Activated gamma-delta T cell (primary cell): ENCODE measurements around the gene GGA1.

Source experiments
- DNase-seq: peaks from one replicate; lab custom pipeline; 2025; lab: John Stamatoyannopoulos, UW
- total RNA-seq, 2 donors: gene quantifications; one replicate each; lab custom pipeline; 2026; lab: John Stamatoyannopoulos, UW

Gene GGA1, protein sequence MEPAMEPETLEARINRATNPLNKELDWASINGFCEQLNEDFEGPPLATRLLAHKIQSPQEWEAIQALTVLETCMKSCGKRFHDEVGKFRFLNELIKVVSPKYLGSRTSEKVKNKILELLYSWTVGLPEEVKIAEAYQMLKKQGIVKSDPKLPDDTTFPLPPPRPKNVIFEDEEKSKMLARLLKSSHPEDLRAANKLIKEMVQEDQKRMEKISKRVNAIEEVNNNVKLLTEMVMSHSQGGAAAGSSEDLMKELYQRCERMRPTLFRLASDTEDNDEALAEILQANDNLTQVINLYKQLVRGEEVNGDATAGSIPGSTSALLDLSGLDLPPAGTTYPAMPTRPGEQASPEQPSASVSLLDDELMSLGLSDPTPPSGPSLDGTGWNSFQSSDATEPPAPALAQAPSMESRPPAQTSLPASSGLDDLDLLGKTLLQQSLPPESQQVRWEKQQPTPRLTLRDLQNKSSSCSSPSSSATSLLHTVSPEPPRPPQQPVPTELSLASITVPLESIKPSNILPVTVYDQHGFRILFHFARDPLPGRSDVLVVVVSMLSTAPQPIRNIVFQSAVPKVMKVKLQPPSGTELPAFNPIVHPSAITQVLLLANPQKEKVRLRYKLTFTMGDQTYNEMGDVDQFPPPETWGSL
- 120 to 133 reads per million in 2 donors for total RNA-seq

DNA sequence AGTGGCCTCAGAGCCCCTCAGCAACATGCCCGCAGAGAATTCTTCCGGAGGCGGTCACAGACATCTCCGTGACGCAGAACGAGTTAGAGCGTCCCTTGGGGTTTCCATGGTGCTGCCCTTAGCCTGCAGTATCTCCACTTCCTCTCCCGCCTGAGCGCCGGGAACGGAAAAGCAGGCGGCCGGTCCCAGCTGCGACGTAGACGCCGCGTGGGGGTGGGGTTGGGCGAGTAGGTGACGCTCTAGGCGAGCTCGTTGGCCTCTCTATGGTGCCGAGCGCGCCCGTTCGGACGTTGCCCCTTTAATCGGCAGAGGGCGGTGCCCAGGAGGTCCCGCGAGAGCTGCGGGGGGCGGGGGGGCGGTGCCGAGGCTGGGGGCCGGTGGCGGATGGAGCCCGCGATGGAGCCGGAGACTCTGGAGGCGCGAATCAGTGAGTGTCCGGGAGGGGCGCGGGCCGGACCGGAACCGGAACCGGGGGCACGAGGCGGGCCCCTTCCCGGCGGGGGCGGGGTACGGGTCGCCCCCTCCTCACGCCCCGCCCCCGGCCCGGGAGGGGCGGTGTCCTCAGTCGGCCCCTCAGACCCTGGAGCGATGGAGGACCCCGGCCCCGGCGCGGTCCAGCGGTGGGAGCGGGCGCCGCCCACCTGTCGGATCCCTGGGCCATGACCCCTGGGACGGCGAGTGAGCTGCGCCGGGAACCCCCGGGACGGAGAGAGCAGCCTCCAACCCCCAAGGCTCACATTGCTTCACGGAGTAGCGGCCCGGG, at the start of gene GGA1:
TSS of gene GGA1 (plus strand) at position 358 of the 763 bp plus-strand sequence. CDS start at position 385, 27 bp downstream.
- DNase-seq, result peak; percentile 95

DNA sequence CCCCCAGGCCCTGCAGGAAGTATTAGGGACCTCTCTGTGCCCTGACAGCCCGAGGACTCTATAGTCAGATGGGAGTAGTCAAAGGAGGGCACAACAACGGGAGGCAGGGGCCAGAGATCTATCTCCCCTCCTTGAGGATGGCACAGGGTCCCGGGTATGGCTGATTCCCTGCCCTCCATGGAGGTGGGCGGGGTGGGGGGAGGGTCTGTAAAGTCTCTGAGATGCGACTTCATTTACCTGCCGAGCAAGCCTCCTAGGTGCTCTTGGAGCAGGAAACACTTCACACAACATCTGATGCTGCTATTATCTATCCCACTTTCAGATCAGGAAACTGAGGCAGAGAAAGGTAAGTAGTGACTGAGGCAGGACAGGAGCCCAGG, 49.1 kb upstream of the GGA1 start:
- DNase-seq, result no peak

DNA sequence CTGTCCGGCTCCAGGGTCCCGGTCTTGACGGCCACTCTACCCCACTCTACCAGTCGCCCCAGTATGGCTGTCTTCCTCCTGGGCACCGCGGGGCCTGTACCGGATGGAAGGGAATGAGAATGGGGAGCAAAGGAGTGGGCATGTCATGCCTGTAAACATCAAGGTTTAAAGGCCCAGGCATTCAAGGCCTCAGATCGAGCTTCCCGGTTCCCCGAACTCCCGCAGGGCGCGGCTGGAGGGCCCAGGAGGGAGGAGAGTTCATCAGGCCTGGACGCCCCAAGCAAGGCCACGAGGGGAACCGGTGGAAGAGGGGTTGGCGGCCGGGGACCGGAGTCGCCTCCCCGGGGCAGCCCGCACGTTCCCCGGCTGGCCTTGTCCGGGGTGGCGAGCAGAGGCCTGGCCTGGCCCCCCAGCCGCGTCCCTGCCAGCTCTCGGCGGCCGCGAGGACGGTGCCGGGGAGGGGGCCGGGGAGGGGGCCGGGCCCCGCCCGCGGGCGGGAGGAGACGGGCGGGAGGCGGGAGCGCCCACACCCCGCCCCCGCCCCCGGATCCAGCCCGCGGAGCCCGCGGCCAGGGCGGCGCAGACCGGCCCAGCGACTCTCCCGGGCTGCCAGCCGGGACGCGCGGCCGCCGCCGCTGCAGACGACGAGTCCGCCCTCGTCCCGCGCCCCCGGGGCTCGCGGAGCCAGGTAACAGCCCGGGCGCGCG, 48.6 kb upstream of the GGA1 start, which contains the start of gene CDC42EP1:
TSS of gene CDC42EP1 (plus strand) at position 580 of the 707 bp plus-strand sequence. CDS start 5,870 bp downstream, outside the sequence.
- no peak for DNase-seq

DNA sequence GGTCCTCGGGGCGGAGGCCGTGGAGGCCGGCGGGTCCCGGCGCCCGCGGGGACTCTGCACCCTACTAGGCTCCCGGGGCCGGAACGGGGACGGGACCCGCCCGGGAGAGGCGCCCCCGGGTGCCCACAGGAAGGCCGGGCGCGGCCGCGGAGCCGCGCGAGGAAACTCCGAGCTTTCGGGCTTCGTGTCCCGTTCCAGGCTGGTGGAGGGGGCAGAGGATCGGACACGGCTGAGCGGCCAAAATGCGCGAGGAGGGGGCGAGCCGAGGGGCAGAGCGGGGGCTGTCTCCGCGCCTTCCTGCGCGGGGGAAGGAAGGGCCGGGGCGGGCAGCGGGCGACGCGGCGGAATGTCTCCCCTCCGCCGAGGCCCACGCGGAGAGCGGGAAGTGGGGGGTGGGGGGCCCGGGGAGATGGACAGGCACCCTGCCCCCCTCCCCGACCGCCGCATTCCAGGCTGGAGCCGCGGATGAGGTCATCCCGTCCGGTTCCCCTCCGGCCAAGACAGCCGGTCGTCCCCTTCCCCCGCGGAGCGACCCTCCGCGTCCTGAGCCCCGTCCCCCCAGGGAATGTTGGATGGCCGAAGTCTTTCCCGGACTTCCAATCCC, 47.9 kb upstream of the GGA1 start:
- no peak for DNase-seq

DNA sequence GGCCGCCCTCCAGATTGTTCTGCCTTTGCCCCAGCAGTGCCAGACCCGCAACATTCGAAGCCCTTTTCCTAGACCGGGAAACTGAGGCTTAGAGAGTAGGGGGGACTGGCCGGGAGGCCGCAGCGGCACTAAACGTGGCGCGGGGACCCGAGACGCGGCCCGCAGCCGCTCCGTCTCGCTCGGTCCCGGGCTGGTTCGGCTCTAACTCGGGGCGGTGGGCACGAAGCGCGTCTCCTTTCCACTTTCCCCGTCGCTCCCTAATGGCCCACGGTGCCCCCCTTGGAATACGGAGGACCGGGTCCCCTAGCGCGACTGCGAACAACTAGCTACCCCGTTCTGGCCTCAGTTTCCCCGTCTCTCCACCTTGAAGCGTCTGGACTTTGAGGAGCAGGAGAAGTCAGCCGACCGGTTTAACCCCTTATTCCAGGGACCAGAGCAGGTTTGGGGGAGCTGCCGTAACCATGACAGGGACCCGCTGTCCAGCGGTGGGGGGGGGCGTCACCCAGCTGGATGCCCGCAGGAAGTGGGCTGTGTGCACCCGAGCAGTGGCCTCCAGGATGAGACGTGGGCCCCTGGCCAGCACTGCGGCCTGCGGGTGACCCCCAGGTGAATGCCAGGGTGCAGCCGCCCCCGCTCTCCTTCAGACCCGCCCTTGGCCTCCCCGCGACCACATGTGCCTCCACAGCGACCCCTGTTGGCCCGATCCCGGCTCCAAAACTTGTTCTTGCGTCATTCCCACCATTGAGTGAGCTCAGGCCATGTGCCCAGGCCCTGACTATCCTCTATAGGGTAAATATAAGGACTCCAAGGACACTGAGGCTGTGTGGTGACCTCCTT, 47.2 kb upstream of the GGA1 start:
- DNase-seq, result peak; percentile 35

DNA sequence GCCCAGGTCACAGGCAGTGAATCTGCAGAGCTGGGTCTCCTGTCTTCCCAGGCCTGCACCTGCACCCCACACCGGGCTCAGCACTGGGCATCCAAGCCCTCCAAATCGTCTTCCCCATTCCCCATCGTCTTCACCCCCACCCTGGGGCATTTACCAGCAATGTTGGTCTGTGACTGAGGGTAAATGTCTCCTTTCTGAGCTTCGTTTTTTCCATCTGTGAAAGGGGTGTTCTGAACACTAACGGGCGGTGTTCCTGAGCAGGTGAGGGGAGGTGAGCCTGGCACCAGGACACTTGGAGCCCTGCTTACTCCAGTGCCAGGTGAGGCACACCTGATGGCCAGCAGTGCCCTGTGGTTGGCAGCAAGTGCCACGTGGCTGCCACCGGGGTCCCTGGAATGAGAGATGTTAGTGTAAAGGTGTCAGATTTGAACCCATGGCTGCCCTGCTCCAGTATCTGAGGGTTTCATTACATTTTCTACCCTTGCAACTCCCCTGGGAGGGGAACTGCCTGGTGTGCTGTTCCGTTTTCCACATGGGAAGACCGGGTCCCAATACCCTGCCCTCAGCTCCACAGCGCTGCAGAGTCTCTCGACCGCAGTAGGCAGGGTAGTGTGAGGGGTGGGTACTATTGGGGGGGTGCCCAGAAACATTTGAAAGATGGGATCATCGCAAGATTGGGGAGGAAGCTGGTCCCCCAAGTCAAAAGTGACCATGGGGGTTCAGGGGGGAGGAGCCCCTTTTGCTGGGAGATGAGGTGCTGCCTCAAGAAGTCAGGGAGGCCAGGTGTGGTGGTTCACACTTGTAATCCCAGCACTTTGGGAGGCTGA, 46.4 kb upstream of the GGA1 start:
- no peak for DNase-seq

DNA sequence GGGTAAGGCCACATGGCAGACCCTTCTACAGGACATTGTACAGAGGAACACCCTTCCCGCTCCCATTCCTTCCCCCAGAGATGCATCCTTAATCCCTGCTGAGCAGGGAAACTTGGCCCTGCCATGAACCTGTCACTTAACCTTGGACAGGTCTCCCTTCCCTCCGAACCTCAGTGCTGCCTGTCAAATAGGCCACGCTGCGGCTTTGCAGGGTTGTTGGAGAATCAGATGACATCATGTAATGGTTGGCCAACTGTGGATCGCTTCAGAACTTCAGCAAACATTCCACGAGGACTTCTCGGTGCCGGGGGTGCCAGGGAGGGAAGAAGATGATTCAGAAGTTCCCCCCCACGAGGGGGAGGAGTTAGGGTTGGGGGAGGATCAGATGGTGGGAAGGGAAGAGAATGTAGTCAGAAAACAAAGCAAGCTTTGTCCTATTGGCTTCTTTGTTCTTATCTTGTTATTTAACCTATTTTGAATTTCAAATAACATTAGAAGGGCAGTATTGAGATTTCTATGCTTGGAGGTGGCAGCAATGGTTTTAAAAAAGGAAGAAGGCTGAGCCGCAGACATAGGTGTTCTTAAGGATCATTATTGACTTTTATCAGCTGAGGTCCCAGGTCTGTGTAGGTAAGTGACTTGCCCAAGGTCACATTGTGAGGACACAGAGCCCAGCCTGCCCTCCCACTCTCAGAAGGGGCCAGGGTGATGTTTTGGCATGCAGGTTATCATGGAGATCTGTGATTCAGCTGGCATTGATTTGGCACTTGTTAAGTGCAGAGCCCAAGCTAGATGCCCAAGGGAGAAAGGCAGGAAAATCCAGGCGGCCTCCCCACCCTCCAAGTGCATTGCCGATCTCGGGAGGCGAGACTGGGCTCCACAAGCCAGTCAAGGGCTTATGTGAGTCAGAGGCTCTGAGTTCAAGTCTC, 45.2 kb upstream of the GGA1 start:
- DNase-seq, result no peak

DNA sequence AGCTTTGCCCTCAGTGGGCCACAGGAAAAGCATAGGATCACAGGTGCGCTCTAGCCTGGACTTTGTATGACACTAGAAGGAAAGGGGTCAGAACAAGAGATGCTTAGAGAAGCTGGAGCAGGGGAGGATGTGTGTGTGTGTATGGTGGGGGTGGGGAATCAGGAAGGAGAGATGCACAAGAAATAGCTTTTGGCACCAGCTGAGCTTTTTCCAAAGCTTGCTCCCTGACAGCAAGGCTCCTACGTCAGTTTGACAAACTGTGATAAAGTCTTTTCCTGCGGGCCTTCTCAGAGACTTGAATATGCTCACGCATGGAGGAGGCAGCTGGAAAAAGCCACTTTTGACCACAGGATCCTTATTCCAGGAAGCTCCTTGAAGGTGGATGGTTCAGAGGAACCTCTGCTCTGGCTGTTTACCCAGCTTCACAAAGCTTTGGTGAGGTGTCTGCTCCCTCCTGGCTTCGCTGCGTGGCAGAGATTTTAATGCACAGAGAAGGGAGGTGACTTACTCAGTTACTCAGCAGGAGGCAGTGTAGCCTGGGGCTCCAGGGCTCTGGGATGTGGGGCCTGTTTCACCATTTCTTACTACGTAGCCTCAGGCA, 44.4 kb upstream of the GGA1 start:
- DNase-seq, result no peak

DNA sequence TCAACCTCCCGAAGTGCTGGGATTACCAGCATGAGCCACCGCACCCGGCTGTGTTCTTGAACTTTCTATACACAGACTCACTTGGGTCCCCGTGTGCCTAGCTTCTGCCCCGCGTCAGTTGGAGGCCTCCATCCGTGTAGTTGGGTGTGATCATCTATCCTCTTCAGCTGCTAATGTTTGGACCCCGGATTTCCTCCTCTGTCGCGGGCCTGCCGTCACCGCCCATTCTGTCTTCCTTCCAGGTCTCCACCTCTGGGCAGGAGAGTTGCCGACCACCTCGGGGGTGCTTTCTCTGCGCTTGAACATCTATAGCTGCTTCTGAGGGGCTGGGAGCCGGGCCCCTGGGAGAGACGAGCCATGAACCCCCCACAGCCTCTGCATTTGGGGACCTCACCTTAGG, 42.8 kb upstream of the GGA1 start:
- no peak for DNase-seq

DNA sequence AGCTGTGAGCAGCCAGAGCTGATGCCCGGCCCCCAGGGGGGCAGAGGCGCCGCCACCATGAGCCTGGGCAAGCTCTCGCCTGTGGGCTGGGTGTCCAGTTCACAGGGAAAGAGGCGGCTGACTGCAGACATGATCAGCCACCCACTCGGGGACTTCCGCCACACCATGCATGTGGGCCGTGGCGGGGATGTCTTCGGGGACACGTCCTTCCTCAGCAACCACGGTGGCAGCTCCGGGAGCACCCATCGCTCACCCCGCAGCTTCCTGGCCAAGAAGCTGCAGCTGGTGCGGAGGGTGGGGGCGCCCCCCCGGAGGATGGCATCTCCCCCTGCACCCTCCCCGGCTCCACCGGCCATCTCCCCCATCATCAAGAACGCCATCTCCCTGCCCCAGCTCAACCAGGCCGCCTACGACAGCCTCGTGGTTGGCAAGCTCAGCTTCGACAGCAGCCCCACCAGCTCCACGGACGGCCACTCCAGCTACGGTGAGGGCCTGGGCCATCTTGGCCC, 42.3 kb upstream of the GGA1 start:
- peak; percentile 42 for DNase-seq

DNA sequence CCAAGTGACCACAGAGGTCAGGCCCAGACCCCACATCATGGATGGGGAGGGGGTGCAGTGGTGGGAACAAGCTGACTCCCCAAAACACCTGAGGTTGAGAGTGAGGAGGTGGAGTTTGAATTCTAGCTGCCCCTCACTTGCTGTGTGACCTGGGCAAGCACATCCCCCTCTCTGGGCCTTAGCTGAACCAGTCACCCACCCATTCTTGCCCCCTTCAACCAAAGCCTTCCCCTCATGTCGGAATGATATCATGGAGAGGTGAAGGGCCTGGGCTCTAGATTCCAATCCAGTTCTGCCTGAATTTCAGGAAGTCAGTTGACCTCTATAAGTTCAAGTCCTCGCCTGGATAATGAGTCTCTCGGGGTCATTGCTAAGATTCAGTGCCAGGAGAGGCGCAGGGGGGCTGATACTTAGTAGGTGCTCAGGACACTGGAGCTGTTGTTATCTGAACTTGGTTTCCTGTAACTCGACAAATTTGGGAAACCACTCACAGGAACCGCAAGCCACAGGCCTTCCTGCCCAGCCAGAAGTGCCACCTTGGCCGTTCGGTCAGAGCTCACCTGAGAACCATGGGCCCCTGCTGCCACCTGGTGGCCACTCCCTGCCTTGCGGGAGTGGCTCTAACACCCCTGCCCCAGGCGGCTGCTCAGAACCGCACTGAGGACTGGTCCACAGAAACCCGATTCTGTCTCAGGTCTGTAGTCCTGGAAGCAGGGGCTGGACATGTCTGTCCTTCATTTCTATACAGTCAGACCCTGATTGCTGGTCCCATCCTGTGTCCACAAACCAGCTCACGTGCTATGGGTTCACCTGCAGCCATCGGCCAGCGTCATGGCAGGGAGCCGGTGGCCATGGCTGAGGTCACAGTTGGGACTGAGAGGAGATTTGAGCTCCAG, 41.5 kb upstream of the GGA1 start:
- peak; percentile 72 for DNase-seq

DNA sequence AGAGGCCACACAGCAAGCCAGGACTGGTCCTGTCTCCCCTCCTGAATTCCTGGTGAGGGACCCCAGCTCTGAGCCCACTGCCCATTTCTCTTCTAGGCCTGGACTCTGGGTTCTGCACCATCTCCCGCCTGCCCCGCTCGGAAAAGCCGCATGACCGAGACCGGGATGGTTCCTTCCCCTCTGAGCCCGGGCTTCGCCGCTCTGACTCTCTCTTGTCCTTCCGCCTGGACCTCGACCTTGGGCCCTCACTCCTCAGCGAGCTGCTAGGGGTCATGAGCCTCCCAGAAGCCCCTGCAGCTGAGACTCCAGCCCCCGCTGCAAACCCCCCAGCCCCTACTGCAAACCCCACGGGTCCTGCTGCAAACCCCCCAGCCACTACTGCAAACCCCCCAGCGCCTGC, 40.6 kb upstream of the GGA1 start:
- DNase-seq, result no peak

DNA sequence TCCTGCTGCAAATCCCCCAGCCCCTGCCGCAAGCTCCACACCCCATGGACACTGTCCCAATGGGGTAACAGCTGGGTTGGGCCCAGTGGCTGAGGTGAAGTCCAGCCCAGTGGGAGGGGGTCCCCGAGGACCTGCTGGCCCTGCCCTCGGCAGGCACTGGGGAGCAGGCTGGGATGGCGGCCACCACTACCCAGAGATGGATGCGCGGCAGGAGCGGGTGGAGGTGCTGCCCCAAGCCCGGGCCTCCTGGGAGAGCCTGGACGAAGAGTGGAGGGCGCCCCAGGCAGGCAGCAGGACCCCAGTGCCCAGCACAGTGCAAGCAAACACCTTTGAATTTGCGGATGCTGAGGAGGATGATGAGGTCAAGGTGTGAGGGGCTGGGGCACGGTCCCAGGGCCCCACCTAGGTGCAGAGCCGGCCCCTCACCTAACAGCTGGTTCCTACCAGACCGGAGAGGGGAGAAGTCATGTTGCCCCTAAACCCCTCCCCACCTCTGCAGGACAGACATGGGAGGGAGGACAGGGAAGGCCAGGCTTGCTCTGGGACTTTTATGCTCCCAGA, 40.1 kb upstream of the GGA1 start:
- DNase-seq, result no peak

DNA sequence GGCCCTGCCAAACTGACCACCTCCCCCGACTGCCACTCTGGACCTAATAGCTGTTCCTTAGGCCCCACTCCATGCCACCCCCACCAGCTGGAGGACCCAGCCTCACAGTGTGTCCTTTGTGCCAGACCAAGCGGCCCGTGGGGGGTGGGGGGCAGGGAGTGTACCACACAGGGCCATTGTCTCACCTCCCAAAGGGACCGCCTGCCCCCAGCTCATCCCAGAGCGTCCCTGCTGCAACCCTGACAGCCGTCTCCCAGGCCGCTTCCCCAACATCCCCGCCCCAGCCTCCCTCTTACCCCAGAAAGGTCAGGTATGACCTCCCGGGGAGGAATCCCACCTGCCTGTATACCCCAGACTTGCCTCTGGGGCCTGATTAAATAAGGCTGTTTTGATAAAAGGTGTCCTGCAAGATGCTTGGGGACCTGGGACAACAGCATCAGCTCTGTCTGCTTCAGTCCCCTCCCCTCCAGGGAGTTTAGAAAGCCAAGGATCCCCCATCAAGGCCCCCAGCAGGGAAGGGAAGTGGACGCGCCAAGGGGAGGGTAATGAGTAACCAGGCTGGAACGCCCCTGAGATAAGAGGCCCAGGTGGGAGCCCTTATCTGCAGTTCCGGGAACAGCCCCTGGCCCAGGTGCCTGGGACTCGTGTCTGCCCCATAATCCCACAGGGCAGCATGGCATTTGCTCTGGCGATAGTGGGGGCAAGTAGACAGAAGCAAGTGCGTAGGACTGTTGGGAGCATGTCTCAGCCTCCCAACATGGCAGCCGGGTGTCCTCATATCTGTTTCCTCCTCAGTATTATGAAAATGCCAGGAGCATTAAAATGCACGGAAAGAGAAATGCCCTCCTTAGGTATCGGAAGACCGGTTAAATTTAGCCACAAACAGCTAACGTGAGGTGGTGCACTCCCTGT, 39.4 kb upstream of the GGA1 start:
- DNase-seq, result no peak

DNA sequence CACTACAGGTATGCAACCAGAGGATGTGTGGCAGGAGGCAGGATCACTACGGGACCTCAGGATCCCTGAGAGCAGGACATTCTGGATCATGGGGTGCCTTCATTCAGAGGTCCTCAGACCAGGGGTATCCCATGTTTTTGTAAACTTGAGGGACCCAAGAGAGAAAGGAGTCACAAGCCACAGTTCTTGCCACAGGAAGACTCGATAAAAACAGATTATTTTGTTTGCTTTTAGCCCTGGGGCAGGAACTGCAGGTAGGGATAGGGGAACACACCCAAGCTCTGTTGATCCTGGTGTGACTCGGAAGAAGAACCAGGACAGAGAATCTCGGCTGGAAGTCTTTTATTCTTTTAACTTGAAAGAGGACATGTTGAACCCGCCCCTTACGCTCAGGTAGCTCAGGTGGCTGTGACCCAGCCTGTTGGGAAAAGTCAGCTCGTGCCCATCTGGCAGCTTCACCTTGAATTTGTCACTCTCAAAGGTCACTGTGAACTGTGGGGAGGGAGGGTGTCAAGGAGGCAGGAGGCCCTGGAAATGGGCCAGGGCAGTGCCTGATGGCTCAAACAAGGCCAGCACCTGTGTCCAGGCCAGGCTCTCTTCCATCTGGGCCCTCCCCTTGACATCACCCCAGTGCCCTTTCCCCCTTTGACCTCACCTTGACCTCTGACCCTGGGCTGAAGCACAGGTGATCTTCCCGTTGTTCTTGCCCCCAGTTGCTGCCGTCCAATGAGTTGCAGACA, 38.5 kb upstream of the GGA1 start:
- no peak for DNase-seq
